DMS 273 treated with DMSO at 0.1 percent for 48 hours (cell line): ENCODE results near the gene CAP2.
"Not testable (repeated sequence)": the region's sequence is repeated elsewhere in the genome, so short reads cannot be mapped to it uniquely, and the experiment has no call there.

ENCODE experiments used
- DNase-seq: peaks from one replicate; lab custom pipeline; 2025; lab: John Stamatoyannopoulos, UW

Gene CAP2

DNA sequence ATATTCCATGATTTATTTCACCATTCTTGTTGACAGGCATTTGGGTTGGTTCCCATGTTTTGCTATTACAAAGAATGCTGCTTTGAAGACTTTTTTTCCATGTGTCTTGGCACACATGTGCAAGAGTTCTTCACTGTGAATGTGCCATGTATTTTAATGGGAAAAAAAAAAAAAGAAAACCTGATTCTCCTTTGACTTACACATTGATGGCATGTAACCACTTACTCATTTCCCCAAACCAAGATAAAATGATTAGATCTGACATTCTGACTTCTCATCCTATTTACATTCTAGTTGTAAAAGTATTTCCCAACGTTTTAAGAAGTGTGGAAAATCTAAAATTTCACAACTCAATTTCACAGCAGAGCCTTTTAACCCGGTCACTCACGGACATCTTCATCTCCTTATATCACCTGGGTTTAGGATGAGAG, 4.4 kb downstream of the CAP2 start:
- no peak for DNase-seq

- not testable (repeated sequence) for DNase-seq
Observed at GRCh38 chr6:17405181-17405943, 12.0 kb downstream of the CAP2 start.

DNA sequence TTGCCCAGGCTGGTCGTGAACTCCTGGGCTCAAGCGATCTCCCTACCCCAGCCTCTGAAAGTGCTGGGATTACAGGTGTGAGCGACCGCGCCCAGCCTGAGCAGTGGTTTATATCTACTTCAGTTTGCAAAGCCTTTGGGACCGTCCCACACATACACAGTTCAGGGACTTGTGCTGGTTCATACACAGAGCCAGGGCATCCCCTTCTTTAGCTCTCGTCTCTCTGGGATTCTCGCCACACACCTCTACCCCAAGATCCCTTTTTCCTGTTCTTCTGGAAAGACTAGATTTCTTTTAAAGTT, 12.5 kb downstream of the CAP2 start:
- DNase-seq, result no peak

DNA sequence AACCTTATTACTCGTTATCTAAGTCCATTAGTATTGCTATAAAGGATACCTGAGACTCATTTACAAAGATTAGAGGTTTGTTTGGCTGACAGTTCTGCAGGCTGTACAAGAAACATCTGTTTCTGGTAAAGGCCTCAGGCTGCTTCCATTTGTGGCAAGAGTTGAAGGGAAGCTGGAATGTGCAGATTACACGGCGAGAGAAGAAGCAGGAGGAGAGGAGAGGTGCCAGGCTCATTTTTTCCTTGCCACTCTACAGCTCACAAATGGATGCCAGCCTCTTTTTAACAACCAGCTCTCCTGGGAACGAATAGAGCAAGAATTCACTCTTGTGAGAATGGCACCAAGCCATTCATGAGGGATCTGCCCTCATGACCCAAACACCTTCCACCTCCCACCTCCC, 14.7 kb downstream of the CAP2 start:
- no peak for DNase-seq

GRCh38 chr6:17410281-17410680, 16.9 kb downstream of the CAP2 start:
- DNase-seq, result no peak

DNA sequence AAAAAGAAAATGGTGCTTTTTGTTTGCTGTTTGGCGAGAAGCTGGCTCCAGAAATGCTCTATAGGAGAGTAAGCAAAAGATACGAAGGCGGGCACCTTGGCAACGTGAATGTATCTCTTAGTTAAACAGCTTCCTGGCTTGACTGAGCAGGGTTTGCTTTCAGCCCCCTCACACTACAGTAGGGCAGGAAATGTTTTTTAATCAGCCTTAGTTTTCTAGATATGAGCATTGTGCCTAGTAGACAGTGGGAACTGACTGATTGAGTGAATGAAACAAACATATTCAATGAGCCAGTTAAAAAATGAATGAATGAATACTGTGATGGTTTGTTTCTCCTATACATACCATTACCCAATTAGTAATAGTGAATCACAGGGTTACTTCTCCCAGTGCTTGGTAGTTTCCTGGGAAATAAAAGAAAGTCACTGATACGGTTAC, 19.9 kb downstream of the CAP2 start:
- no peak for DNase-seq

DNA sequence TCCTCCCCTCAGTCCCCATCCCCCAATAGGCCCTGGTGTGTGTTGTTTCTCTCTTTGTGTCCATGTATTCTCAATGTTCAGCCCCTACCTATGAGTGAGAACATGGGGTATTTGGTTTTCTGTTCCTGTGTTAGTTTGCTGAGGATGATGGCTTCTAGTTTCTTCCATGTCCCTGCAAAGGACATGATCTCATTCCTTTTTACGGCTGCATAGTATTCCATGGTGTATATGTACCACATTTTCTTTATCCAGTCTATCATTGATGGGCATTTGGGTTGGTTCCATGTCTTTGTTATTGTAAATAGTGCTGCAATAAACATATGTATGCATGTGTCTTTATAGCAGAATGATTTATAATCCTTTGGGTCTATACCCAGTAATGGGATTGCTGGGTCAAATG, 21.0 kb downstream of the CAP2 start:
- DNase-seq, result not testable (repeated sequence)

DNA sequence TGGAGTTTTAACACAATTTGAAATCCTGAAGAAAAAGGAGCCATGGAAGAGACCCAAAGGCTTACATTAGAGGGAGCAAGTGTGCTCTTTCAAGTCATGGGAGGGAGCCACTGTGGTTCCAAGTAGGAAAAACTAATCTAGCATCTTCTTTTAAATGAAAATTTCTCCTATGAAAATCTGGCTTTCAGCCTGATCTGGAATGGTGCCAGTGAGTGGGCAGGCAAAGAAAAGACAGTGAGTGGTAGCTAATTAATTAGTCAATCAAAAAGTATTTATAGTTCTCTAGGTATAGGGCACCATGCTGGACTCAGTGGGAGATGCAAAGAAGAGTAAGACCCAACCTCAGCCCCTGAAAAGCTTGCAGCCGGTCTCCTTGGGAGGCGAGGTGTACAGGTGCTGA, 21.9 kb downstream of the CAP2 start:
- DNase-seq, result no peak

- no peak for DNase-seq
Observed at GRCh38 chr6:17416806-17417205, 23.4 kb downstream of the CAP2 start.

GRCh38 chr6:17417817-17418216, 24.4 kb downstream of the CAP2 start:
- DNase-seq, result no peak

DNA sequence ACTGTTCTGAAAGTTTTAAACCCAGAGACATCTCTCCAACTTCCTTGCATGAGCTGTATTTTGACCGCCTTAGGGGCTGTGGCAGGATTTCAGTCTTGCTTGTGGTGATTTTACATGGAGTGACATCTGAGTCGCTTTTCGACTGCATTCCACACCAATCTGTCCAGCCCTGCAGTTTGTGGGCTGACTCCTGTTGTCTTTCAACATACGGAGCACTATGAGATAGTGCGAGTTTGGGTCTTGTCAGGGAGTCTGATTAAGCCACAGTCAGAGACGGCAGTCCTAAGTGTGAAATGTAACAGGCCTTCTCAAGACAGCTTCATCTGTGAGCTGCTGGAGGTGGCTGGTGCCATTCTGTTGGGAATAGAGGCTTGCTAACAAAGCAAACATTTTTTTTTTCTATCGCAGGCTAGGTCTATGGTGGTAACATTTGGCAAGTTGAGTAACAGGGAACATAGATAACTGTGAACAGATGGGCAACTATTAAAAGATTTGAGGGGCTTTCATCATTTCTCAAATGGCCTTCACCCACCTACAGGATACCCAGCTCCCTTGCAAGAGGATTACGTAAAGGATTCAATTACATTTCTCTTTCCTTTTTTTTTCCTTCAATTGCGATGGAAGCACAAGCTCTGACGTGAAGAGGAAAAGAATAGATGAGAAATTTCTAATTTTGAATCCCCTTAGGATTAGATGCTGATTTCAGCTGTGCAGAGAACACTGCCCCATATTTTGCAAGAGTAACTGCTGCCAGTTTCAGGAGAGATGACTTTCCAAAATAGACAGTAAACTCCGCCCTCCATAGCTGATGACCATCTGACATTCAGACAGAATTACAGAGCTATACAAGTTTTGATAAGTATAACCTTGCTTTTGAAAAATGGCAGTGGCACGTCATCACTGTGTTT, 25.1 kb downstream of the CAP2 start:
- peak; percentile 60 for DNase-seq

- DNase-seq, result no peak
Observed at GRCh38 chr6:17419189-17419575, 25.8 kb downstream of the CAP2 start.

DNA sequence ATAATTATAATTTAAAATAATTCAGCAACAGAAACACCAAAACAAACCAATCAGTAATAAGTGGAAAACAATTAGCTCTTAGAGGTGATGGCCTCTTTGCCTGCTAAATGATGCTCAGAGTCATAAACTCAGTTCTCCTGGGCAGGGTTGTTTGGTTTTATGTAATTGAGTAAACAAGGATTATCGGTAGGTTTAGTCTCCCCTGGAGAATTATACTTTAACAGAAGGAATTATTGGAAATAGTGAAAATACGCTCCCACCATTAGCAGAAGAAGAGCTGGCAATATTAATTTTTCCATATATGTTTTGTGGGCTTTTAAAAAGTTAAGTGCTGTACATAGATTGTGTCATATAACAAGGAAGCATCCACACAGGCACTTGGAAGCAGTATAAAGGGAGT, 27.0 kb downstream of the CAP2 start:
- DNase-seq, result no peak

DNA sequence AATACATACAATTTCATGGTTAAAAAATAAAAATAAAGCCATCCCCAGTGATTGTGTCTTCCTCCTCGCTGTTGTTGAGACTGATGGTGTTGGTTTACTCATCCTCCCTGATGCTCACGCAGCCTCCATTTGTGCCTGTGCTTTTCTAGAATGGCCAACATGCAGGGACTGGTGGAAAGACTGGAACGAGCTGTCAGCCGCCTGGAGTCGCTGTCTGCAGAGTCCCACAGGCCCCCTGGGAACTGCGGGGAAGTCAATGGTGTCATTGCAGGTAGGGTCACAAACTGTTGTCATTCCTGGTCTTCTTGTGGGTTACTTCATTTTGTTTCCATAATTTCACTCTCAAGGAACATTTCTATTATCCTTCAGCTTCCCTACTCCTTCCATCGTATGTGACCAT, 28.0 kb downstream of the CAP2 start:
- no peak for DNase-seq

DNA sequence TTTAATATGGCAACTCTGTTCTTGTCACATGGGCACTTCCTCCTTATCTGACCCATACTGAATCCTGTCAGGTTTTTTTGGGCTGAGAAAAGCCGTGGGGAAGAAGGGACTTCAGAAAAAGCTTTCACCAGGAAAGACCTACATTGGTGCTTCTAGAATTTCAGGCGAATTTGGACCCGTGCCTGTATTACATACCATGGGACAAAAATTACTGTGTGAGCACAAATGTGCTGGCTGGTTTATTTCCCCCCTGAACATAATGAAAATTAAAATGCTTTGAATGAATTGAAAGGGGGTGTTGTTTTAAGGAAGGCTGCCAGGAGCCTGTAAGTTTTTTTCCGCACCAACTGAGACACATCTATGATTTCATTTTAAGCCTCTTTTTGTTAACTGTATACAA, 29.6 kb downstream of the CAP2 start:
- DNase-seq, result no peak

DNA sequence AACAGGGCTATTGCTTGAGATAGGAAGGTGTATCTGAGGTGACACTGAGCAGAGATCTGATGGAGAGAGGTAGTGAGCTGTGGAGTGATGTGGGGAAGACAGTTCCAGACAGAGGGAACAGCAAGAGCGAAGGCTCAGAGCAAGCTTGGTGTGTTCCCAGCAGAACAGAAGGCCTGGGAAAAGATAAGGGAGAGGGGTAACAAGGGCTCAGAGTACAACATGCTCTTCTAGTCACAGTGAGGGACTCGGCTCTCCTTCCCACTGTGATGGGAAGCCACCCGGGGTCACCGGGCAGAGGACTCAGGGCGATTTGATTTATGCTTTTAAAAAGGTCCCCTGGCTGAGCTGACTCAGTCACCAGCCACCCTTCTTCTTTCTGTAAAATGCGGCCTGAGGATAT, 33.7 kb downstream of the CAP2 start:
- DNase-seq, result no peak

DNA sequence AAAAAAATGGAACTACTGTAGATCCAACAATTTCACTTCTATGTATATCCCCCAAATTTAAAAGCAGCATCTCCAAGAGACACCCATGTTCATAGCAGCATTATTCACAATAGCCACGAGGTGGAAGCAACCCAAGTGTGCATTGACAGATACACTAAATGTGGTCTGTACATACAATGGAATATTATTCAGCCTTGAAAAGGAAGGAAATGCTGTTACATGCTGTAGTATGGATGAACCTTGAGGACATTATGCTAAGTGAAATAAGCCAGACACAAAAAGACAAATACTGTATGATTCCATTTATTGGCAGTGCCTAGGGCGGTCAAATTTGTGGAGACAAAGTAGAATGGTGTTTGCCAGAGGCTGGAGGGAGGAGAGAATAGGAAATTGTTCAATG, 34.2 kb downstream of the CAP2 start:
- no peak for DNase-seq

DNA sequence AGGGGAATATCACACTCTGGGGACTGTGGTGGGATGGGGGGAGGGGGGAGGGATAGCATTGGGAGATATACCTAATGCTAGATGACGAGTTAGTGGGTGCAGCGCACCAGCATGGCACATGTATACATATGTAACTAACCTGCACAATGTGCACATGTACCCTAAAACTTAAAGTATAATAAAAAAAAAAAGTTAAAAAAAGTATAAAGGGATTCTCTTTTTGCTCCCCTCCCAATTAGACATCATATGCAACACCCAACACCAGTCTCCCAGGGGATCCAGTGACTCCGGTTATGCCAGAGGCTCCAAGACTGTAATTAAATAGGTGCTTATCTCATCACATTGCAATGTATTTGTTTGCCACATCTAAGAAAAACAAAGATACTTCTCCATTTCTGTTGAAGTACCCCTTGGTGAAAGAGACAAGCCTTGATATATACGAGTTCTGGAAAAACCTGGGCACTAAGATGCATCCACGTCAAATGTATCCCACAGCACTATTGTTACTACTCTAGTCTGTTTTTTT, 35.3 kb downstream of the CAP2 start:
- not testable (repeated sequence) for DNase-seq

DNA sequence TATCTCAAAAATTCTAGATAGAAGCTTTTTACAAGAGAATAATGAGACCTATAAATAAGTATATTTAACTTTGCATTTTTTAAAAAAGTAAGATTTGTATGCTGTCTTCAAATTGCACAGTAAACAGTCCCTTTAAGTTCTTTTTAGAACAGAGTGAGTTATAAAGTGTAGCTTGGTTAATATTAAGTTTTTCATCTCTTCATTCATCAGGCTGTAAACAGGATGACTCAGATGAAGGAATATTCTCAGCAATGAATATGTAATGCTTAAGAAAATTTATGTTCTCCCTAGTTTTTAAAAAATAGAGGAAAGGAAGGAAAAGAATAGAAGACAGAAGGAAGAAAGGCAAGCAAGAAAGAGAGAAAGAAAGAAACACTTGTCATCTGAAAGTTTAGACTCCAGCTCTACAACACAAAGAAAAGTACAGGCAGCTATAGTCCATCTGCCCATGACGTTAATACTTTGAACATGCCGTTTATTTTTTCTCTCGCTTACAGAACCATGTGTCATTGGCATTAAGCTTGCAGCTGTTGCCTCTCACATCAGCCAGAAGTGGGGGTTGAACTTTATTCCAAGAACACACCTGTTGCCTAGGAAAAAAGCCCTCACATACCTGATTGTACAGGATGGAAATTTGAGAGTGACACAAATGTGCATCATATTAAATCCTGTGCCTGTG, 36.1 kb downstream of the CAP2 start:
- DNase-seq, result peak; percentile 83

DNA sequence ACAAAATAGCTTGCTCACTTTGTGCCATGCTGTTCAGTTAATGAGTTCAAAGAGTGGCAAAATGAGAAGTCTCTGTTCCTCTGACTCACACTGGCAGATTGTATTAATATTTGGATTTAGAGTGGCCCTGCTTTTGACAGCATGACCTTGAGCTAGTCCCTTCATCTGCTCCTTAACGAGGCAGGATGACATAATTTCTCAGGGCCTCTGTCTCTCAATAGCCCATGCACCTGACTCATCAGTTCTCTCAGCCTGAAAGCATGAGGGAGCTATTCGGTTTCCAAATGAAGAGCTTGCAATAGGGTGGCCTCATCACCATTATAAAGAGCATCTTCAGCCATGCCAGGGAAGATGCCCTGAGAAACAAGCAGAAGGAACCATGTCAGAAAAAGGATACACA, 38.2 kb downstream of the CAP2 start:
- DNase-seq, result no peak

DNA sequence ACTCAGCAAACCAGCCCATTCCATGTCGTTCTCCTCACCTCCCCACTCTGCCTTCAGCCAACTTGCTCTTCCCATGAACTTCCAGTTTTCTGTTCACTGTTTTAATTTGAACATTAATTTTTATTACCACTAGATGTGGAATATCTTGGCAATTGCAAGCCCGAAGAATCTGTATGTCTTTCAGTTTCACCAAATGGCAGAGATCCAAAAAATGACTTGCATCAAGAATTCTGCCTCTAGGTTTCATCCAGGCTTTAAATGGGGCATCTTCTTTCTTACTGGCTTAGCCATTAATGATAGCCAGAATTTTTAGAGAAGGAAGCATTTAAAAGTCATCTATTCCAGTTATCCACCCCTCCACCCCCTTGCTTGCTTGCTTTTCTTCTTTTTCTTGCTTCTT, 39.0 kb downstream of the CAP2 start:
- no peak for DNase-seq

DNA sequence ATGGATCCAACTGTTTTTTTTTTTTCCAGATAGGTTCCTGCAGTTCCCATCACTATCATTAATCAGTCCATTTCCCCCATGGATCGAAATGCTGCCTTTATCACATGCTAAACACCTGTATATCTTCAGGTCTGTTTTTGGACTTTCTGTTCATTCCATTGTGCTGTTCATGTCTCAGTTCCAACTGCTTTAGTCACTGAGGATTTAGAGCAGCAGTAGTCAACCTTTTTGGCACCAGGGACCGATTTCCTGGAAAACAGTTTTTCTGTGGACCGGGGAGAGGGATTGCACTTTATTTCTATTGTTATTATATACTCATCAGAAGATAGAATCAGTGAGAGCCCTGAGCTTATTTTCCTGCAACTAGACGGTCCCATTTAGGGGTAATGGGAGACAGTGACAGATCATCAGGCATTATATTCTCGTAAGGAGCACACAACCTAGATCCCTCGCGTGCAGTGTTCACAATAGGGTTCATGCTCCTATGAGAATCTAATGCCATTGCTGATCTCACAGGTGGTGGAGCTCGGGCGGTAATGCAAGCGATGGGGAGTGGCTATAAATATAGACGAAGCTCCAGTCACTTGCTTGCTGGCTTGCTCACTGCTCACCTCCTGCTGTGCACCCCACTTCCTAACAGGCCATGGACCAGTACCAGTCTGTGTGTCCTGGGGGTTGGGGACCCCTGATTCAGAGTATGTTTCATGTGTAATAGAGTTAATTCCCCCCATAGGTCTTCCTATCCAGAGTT, 46.0 kb downstream of the CAP2 start:
- no peak for DNase-seq
